ENCODE results near the gene KRTAP10-6.

- TF ChIP-seq RAD21 (IDR thresholded peaks at IDR 0.05; ENCODE audit: low read depth) (no peak), POLR2AphosphoS5 (IDR thresholded peaks at IDR 0.05; ENCODE audit: low read depth, low read length) (no peak), YY1 (IDR thresholded peaks at IDR 0.05; ENCODE audit: extremely low read depth, insufficient replicate concordance, low read depth, low read length) (no peak), EZH2phosphoT487 (IDR thresholded peaks at IDR 0.05; ENCODE audit: borderline replicate concordance) (no peak), CTCF (IDR thresholded peaks at IDR 0.05 in 2 of 3, conservative IDR thresholded peaks at IDR 0.05 in 1 of 3; ENCODE audit: borderline replicate concordance in 1 of 3, insufficient read depth in 1 of 3, low read depth in 2 of 3, low read length in 2 of 3) (no peak), JUND (IDR thresholded peaks at IDR 0.05) (no peak), EGR1 (IDR thresholded peaks at IDR 0.05; ENCODE audit: low read depth) (no peak), MAX (IDR thresholded peaks at IDR 0.05) (no peak), POLR2A (IDR thresholded peaks at IDR 0.05; ENCODE audit: borderline replicate concordance, extremely low read depth, insufficient read depth, insufficient read length) (no peak), EZH2 (IDR thresholded peaks at IDR 0.05) (no peak), TCF7L2 (IDR thresholded peaks at IDR 0.05; ENCODE audit: borderline replicate concordance, extremely low read depth, insufficient read depth, insufficient read length) (no peak), ATF3 (IDR thresholded peaks at IDR 0.05) (no peak), ELF1 (IDR thresholded peaks at IDR 0.05; ENCODE audit: borderline replicate concordance, low read depth) (no peak), SRF (IDR thresholded peaks at IDR 0.05; ENCODE audit: low read depth) (no peak)
Measured at GRCh38 chr21:44603109-44603875, 11.0 kb upstream of the KRTAP10-6 start.

All from HCT116 (cell line).